ENCODE data around the gene IL1RAPL1. TPM values are rescaled to one million over a fixed set of nuclear protein-coding genes. Genes with fewer than 3 reads are reported as not detected.

The IL1RAPL1 gene
- total RNA-seq, 2 donors from 2014 or later, result 0.54 TPM; not detected in 1

GRCh38 chrX:29285664-29286063 is 698.4 kb downstream of the IL1RAPL1 start:
- no peaks in the 10 kb centered on the region for H3K36me3 ChIP-seq
- H3K27me3 ChIP-seq (replicated peaks; ENCODE audit: insufficient read depth), result no peaks in the 10 kb centered on the region
- TF ChIP-seq CTCF (IDR thresholded peaks at IDR 0.05), result no peak
- no peaks in the 10 kb centered on the region for H3K9me3 ChIP-seq
- H3K4me1 ChIP-seq (ENCODE audit: control insufficient read depth in 1 of 2, low read depth in 2 of 2), result no peaks in the 10 kb centered on the region
- ATAC-seq (ENCODE audit: insufficient number of reproducible peaks, low FRiP score, low read depth) (no peak), DNase-seq (ENCODE audit: low spot score) (no peak)
- H3K27ac ChIP-seq, result no peak overlapping the region
- H3K4me3 ChIP-seq, result no peak overlapping the region

DNA sequence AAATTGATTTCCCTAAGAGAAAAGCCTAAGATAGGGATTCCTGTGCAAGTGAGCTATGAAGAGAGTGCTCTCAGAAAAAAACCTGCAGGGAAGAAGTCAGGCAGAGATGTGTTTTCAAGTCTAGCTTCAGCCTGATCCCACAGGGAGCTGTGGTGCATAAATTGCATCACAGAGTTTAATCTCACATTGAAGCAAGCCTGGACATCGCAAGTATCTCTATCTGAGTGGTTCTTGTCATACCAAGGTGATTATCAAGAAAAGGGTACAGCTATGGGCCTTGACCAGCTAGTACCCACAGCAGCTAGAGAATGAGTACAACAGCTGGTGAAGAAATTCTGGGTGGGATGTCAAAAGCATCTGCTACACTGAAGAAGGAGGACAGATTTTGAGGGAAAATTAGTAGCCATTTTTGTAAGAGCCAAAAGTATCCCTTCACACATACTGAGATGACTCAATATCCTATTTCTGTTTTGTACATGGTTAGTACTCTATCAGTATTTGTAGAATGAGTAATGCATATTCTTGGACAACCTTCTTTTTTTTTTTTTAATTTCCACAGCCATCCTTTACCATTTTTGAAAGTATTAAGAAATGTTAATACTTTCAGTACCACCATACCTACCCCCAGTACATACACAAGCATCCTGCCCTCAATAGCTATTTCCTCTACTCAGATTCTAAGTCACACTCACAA is 708.9 kb downstream of the IL1RAPL1 start:
- Histone ChIP-seq H3K9me3 (no peaks in the 10 kb centered on the region), H3K36me3 (no peaks in the 10 kb centered on the region), H3K27ac (peak overlapping the region in 1 of 2 donors; percentile 66), H3K27me3 (replicated peaks; ENCODE audit: insufficient read depth) (no peaks in the 10 kb centered on the region), H3K4me1 (ENCODE audit: control insufficient read depth in 1 of 2, low read depth in 2 of 2) (peaks cover 0 to 9% of the 10 kb centered on the region in 2 donors), H3K4me3 (no peak overlapping the region)
- no peak for TF ChIP-seq CTCF (IDR thresholded peaks at IDR 0.05)
- ATAC-seq (ENCODE audit: insufficient number of reproducible peaks, low FRiP score, low read depth) (peak; percentile 43), DNase-seq (ENCODE audit: low spot score) (no peak)

GRCh38 chrX:29297171-29297800 is 710.0 kb downstream of the IL1RAPL1 start:
- DNase-seq (ENCODE audit: low spot score) (no peak), ATAC-seq (ENCODE audit: insufficient number of reproducible peaks, low FRiP score, low read depth) (no peak)
- no peaks in the 10 kb centered on the region for H3K27me3 ChIP-seq (replicated peaks; ENCODE audit: insufficient read depth)
- no peaks in the 10 kb centered on the region for H3K9me3 ChIP-seq
- peaks cover 0 to 9% of the 10 kb centered on the region in 2 donors for H3K4me1 ChIP-seq (ENCODE audit: control insufficient read depth in 1 of 2, low read depth in 2 of 2)
- H3K27ac ChIP-seq, result no peak overlapping the region
- no peak overlapping the region for H3K4me3 ChIP-seq
- H3K36me3 ChIP-seq, result no peaks in the 10 kb centered on the region
- TF ChIP-seq CTCF (IDR thresholded peaks at IDR 0.05), result no peak

GRCh38 chrX:29299684-29300083 is 712.4 kb downstream of the IL1RAPL1 start:
- ATAC-seq (ENCODE audit: insufficient number of reproducible peaks, low FRiP score, low read depth) (no peak), DNase-seq (ENCODE audit: low spot score) (no peak)
- Histone ChIP-seq H3K36me3 (no peaks in the 10 kb centered on the region), H3K9me3 (no peaks in the 10 kb centered on the region), H3K27me3 (replicated peaks; ENCODE audit: insufficient read depth) (no peaks in the 10 kb centered on the region), H3K4me1 (ENCODE audit: control insufficient read depth in 1 of 2, low read depth in 2 of 2) (peaks cover 0 to 9% of the 10 kb centered on the region in 2 donors), H3K27ac (no peak overlapping the region), H3K4me3 (no peak overlapping the region)
- TF ChIP-seq CTCF (IDR thresholded peaks at IDR 0.05), result no peak

- Histone ChIP-seq H3K4me1 (ENCODE audit: control insufficient read depth in 1 of 2, low read depth in 2 of 2) (no peaks in the 10 kb centered on the region), H3K27ac (no peak overlapping the region), H3K36me3 (no peaks in the 10 kb centered on the region), H3K27me3 (replicated peaks; ENCODE audit: insufficient read depth) (no peaks in the 10 kb centered on the region), H3K9me3 (no peaks in the 10 kb centered on the region), H3K4me3 (no peak overlapping the region)
- ATAC-seq (ENCODE audit: insufficient number of reproducible peaks, low FRiP score, low read depth) (no peak), DNase-seq (ENCODE audit: low spot score) (no peak)
- no peak for TF ChIP-seq CTCF (IDR thresholded peaks at IDR 0.05)
Measured at GRCh38 chrX:29308726-29309125, 721.5 kb downstream of the IL1RAPL1 start.

All from thoracic aorta (tissue), 2 donors.